GM12872 (cell line): ENCODE data around the gene LSM10.

Source experiments
- TF ChIP-seq, protein P1 (sequence below): IDR thresholded peaks from 3 replicates; pipeline ENCODE4 v1.5.1; 2011; ENCODE audit warnings: low read depth, mild to moderate bottlenecking, low read length, moderate library complexity; ENCODE audit not compliant: insufficient read depth

Gene LSM10

DNA sequence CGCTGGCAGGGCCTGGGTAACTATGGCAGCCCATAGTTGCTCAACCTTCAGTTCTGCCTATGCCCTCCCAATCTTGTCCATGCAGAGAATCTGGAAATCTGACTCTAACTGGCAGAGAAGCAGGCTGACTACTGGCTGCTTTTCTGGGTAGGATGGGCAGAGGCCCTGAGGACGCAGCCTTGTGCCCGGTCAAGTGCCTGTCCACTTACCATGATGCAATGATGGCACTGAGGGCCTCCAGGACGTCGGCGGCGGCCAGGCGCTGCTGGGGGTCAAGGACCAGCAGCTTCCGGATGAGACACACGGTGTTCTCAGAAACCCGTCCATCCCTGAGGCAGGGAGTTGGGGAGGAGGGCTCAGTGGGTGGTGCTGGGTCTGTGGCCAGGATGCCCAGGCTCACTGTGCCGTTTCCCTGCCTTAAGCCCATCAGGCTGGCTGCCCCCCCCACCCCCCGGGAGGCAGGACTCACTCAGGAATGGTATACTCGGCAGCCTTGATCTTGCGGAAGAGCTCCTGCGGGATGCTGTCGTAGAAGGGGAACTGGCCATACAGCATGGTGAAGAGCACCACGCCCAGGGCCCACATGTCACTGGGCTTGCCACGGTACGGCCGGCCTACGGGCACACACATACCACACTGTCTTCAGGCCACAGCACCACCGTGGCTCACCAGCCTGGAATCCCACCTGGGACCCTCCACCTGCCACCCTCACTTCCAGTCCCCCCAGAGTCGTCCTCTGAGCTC, 53.9 kb downstream of the LSM10 start:
- TF ChIP-seq, protein P1, sequence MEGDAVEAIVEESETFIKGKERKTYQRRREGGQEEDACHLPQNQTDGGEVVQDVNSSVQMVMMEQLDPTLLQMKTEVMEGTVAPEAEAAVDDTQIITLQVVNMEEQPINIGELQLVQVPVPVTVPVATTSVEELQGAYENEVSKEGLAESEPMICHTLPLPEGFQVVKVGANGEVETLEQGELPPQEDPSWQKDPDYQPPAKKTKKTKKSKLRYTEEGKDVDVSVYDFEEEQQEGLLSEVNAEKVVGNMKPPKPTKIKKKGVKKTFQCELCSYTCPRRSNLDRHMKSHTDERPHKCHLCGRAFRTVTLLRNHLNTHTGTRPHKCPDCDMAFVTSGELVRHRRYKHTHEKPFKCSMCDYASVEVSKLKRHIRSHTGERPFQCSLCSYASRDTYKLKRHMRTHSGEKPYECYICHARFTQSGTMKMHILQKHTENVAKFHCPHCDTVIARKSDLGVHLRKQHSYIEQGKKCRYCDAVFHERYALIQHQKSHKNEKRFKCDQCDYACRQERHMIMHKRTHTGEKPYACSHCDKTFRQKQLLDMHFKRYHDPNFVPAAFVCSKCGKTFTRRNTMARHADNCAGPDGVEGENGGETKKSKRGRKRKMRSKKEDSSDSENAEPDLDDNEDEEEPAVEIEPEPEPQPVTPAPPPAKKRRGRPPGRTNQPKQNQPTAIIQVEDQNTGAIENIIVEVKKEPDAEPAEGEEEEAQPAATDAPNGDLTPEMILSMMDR, result no peak
